Activated CD4-positive, alpha-beta T cell treated with anti-CD3 and anti-CD28 coated beads, Interleukin-2, amount 50 U/mL, for 1 hour (primary cell): ENCODE data around the gene MATN1.
A peak's percentile ranks its signal among the peaks of the same experiment; 100 is the strongest.

Experiments
- DNase-seq: peaks from one replicate; pipeline ENCODE4 v3.0.0-alpha.2; 2020

Gene MATN1

DNA sequence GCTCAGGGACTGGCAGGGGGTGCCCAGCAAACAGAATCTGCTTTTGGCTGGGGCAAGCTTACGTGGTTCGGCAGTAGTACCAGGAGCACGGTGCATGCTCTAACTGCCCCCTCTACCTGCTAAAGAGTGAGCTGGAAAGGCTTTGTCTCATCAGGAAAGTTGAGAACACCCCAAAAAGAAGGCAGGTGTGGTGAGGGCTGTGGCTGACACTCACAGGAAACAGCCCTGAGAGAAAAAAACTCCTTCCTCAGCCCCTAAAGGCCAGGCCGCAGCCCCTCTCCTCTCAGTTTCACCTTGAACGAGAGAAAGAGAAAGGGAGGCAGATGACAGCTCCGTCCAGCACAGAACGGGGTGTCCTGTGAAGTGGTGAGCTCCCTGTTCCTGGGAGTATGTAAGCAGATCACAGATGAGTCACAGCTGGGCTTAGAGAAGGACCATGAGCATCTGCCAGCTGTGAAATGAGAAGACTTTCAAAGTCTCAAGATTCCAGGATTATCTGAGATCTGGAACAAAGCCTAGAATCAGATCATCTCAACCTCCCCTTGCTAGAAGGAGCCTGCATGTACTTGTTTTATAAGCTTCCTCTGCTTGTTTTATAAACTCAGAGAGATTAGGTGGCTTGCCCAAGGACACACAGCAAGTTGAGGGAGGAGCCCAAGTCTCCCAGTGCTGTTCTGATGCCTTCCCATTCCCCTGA lies 20.8 kb upstream of the MATN1 start:
- no peak for DNase-seq

DNA sequence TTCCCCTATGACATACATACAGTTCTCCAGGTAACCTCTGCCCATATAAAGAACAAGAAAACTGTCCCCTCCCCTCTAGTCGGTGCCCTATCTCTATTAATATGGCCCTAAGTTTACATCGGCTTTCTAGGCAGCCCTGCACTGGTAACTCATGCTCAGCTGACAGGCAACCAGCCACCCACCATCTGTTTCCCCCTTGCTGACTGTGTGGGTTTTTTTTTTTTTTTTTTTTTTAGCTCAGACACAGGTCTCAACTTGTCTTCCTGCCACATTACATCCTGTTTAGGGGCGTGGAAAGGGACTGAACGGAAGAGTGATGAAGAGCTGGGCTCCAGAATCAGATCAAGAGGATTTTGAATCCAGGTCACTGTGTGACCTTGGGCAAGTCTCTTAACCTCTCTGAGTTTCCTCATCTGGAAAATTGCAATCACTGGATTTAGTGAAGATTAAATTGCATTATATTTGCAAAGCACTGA lies 20.2 kb upstream of the MATN1 start:
- DNase-seq, result peak; percentile 64

DNA sequence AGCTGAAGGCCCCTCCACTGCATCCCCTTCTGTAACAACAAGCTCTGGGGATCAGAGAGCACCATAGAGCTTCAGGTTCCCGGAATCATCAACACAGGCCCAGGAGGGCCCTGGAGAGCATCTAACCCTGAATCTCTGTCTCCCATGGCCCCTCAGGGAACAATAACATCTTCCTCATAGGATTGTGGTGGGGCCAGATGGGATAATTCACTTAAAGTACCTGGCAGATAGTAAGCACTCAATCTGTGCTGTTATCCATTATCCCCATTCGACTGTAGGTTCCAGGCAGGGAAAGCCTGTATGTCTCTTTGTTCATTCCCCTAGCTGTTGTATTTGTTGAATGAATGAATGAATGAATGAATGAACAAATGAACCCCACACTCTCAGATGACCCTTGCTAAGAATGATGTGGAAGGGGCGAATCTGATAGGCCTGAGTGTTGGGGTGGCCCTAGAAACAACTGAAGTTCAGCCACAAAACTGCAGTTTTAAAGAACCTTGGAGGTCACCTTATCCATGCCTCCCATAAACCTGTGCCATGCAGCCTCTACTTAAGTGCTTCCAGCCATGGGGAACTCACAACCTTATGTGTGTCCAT lies 19.7 kb upstream of the MATN1 start:
- DNase-seq, result no peak

DNA sequence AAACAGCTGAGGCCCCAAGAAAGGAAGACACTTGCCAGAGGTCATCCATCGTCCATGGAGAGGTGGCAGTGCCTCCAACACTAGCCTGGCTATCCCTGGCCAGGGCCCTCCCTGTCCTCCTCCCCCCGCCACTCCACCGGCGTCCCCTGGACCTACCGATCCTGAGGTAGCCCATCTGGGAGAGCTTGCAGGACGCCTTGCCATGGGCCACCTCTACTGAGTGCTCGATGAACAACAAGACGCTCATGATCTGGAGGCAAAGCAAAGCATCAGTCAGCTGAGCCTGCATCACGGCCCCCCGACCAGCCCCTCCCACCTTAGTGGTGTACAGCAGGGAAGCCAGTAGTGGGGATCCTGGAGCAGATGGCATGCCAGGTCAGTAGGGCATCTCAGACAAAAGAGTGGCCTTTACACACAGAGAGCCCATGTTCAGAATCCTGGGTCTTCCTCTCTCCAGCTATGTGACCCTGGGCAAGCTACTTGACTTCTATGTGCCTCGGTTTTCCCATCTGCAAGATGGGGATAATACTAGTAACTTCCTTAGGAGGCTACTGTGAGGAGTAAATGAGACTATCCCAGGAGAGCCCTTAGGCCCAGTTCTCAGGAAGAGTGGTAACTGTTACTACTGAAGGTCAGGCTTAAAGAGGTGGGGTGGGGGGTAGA lies 19.0 kb upstream of the MATN1 start:
- no peak for DNase-seq

DNA sequence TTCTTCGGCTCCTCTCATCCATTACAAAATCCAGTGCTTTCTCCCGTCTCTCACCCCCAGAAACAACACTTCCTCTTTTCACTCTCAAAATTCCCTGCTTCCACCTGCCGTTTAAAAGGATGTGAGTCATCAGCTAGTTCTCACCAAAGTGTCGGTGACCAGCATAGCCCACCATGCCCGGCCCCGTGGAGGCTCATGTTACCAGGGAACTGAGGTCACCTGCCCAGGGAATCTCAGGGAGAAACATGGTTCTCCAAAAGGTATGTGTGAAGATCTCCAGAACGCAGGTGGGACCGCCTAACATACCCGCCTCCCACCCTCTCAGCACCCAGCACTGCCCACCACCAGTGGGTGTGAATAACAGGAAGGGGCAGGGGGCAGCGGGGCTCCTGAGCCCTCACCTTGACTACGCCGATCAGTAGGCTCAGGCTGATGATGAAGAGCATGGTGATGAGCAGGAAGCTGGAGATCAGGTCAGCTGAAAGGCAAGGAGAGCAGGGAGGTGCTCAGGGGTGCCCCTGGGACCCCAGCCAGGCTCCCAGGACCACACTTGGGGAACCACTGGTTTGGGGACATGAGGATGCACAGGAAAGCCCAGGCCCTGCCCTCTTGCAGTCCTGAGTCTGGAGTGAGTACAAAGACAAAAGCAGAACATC lies 18.0 kb upstream of the MATN1 start:
- DNase-seq, result no peak

DNA sequence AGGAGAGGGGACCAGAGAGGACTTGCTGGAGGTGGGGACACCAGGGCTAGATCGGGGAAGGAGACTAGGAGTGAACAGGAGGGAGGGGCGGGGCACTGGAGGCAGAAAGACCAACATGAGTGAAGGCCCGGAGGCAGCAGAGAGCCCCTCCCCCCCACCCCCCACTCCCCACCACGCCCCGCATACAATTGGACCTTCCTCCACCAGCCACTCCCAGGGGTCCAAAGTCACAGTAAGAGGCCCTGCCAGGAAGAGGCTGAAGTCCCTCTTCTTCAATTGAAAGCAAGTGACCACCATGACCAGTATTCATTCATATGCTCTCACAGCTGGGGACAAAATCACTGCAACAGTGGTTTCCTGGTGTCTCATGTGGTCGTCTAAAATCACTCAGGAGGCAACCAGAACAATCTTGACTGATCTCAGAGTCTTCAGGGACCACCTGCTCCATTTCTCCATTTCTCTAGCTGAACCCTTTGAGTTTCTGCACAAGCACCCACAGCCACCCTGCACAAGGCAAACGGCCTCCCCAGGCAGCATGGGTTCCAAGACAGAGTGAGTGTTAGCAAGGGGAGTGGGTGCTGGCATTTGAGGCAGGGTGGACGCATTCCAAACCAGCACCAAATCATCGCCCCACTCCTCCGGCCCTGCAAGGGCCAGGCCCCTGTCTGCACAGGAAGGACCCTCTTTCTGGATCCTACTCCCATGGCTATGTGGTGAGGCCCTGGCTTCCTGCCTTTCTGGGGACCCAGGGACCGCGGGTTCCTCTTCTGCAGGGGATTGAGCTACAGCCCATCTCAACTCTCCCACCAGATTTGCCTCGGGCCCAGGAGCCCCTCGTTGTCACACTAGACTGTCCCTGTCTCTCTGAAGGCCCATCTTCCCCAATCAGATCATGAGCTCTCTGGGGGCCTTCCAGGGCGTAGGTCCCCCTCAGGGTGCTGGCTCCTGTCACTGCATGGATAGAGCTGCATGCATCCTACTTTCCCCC lies 17.2 kb upstream of the MATN1 start:
- no peak for DNase-seq

DNA sequence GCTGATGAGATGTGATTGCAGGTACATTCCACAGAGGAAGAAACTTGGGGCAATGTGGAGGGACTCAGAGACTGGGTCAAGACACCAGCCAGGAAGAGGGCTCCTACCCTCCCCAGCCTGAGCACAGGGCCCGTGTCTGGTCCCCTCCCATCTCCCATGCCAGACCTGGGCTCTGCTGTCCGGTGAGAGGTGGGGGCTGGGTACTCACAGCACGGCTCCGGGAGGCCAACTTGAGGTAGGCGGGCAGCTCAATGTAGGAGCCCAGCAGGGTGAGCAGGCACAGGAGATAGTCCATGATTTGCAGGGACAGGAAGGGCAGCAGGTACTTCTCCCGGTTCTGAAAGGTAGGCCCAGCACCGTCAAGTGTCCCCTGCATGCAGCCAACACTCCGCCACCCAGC lies 16.2 kb upstream of the MATN1 start:
- no peak for DNase-seq

DNA sequence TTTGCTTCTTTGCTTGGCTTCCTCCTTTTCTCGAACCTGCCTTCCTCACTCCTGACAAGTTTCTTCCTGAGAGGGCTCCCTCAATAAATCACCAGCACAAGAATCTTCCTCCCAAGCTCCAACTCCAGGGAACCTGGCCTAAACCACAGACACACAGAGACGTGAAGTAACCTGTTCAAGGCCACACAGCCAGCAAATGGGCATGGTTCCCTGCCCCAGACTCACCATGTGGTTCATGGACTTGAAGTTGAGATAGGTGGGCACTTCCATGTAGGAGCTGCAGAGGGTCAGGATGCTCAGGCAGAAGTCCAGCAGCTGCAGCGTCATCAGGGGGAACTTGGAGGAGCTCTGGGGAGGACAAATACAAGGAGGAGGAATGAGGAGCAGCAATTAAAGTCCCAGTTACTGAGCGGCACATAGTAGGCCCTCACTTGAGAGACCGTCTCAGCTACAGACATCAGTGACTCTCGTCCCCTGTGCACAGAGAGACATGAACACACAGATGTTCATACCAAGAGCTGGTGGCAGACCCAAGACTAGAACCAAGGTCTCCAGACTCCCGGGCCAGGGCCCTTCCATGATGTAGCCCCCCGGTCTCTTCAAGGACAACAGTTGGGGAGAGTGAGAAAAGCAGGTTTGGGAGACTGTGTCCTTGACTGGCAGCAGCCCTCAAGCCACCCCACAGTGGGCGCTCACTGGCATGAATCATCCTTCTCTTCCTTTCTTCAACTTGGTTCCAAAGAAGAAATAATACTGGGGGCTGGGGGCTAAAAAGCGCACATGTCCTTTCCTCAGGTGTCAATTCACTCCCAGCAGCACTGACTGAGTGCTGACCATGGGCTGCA lies 15.6 kb upstream of the MATN1 start:
- DNase-seq, result no peak

DNA sequence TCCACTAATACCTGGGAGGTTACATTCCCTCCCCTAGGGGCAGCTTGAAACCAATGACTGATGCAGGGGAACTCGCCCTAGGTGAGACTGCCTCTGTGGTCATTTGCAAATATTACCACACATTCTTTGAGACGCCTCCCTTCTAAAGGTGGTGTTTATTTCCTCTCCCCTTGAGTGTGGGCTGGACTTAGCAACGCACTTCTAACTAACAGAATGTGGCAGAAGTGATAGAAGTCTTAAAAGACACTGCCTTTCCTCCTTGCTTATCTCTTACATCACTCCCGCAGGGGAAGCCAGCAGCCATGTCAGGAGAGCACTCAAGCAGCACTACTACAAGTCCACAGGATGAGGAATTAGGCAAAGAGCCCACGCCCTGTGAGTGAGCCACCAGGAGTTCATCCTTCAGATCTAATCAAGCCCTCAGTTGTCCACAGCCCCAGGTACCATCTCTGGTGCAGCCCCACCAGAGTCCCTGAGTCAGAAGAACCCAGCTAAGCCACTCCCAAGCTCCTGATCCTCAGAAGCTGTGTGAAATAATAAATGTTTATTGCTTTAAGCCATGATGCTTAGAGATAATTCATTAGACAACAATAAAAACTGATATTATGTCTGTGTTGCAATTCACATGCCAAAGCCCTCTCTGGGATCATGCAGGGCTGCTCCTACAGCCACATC lies 14.8 kb upstream of the MATN1 start:
- no peak for DNase-seq

DNA sequence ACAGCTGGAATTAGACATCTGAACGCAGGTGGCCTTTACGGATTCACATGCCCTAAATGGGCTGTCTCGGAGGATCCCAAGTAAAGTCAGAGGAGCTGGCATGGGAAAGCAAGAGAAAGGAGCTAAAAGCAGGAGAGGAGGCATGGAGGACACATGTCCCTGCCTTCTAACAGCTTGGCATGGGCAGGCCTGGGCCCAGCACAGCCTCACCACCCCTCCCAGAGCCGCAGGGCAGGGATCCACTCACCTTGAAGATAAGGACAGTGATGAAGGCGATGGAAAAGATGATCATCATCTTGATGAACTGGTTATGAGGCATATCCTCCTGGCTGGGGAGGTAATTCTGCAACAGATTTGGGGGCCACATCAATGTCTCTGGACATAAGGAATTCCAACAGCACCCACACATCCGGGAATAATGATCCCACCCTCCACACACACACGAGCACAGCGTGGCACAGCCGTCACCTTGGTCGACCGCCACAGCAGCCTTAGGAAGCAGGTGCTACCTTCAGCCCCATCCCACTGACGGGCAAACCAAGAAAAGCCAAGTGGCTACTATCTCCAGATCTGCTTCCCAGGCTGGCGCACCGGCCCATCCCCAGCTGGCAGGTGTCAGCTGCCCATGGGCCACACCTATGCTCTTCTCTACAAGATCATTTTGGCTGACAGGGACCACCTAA lies 14.1 kb upstream of the MATN1 start:
- no peak for DNase-seq

DNA sequence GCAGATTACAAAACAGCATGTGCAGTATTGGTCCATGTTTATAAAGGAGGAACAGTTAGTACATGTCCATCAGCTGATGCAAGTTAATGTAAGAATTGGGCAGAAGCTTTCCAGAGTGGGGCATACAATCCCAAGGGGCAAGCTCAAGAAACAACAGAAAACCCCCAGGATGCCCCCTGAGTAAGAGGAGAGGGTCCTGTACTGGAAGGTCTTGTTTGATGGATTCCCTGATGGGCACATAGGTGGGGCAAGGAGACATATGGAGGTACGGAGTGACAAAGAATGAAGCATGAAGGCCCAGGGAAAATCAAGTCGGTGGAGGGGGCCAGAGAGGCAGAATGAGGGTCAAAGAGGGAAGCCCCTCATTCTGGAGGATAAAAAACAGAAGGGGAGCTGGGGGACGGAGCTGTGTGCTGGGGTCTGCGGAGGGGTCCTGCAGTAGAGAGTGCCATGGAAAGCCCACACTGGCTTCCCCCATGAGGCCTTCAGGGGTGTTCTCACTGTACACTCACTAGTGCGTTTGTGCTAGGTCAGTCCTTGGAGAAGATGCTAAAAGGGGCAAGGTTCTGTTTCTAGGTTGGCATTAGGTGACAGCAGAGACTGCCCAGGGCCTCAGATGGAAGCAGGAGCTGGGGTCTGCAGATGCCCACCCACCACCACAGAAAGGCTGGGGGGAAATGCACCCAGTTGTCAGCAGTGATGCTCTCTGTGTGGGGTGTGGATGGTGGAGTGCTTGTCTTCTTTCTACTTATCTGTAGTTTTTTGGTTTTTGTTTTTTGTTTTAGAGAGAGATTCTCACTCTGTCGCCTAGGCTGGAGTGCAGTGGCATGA lies 12.5 kb upstream of the MATN1 start:
- no peak for DNase-seq

DNA sequence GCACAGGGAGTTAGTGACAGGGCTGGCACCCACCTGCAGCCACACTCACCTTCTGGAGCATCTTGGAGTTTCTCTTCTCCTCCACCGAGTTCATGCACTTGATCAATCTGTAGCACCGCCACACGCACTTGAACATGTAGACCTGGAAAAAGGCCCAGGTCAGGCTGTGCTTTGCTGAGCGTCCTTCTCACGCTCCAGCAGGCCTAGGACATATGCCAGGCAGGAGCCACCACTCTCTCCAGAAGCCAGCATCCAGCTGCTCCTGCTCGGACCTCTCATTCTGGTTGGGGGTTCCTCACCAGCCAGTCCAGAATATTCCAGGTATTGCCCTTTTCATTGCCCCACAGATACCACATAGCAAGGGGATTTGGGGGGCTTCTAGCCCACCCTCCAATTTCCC lies 11.7 kb upstream of the MATN1 start:
- no peak for DNase-seq

DNA sequence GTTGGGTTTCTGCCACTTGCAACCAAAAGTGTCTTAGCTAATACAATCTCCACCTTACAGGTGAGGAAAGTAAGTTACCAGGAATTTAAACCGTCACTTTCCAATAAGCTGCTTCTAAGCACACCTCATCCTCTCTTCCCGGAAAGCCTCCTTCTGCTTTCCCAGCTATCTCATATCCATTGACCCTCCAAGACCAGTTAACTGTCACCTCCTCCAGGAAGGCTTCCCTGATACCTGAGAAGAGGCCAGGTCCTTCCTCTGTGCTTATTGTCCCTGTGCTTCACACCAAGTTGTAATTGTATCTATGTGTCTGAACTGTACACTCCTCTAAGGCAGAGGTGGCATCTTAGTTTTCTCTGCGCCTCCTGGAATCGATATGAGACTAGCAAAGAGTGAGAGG lies 11.2 kb upstream of the MATN1 start:
- DNase-seq, result no peak

DNA sequence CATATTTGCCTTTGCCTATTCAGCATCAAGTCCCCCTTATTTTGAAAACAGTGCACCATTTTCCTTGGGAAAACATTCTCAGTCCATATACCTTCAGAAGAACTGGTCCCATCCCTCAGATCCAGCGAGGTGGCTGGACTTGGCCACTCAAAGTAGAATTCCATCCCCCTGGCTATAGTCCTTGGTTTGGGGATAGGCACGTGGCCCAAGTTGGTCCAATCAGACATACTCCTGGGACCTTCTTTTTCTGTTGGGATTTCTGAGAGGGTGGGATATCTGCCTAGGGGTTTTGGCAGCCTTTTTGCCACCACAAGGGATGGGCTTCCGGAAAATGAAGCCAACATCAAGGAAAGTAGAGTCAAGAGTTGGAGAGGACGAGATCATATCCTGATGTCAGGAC lies 10.7 kb upstream of the MATN1 start:
- DNase-seq, result no peak

DNA sequence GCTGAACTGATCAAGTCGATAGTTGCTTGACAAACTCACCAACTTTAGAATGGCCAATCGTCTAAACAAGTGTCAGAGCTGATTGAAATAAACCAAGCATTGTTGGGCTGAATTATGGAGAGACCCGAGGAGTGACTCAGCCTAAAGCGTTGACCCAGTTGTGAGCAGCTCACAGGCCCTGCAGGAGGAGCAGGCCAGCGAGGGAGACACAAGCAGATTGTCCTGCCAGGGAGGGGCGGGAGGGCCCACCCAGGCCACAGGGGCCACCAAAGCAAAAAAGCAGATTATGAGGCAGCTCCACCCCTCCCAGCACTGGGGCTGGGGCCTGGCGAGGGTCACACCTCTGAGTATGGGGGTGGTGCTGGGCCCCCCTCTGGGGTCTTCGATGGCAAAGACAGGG lies 10.1 kb upstream of the MATN1 start:
- no peak for DNase-seq

DNA sequence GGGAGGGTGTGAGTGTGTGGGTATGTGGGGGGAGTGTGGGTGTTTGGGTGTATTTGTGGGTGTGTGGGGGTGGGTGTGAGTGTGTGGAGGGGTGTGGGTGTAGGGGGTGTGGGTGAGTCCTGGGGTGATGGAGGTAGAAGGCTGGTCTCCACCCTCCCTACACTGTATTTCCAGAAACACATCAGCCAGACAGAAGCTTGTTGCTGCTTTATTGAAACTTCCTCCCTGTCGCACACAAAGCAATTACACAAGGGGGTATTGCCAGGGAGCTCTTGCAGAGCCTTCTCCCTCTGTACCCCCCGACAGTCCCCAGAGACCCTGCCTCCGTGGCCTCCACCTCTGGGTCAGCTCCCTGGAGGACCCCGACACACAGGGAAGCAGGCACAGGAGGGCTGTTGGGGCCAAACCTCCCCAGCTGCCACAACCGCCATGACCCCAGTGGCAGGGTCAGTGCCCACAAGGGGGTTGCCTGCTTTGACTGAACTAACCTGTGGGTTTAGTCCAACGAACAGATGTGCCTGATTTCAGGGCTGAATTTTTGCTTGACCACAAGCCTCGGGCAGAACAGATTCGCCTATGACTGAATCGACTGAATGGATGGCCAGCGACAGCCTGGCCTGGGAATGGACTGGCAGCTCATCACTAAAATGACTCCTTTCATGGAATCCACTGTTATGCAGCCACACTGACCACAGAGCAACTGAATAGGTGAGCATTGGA lies 9.1 kb upstream of the MATN1 start:
- no peak for DNase-seq

DNA sequence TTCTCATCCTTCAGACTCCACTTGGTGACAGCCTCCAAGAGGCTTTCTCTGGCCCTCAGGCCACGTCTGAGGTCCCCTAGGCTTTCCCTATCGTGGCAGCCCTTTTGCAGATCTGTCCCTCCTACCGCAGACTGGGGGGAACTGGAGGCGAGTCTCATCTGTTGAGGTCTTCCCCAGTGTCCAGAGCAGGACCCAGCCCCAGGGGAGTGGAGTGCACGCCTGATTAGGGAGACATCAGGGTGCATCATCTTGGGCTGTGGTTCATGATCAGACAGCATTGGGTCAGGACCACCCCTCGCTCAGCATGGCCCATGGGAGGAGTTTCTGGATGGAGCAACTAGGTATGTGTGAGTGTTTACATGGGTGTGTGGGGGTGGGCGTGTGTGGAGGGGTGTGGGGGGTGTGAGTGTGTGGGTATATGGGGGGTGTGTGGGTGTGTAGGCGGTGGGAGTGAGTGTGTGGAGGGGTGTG lies 8.5 kb upstream of the MATN1 start:
- DNase-seq, result no peak

DNA sequence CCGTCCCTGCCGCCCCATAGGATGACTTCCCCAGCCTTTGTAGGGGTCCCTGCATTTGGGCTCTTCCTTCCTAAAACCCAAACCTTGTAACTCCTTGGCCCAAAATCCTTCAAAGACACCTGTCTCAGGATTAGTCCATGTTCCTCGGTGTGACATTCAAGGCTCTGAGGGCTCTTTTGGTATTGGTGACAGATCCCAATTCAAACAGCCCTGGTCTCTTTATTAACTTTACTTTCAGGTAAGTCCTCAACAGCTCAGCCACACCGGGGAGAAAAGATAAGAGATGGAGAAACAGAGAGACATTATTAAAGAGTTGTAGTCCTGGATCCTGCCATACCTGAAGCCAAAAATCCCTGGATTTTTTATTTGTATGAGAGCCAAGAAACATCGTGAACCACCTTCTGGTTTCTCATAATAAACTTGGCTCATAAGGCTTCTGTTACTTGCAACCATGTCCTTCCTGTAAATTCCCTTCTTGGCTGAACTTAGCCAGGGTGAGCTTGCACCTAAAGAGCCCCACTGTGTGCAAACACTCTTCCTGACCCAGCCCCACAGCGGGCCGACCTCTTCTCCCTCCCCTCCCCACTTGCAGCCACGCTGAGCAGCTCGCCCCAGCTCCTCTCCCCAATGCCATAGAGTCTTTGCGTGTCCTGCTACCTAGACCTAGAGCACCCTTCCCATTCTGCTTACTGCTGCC lies 7.9 kb upstream of the MATN1 start:
- DNase-seq, result no peak
